K562 (cell line): ENCODE measurements around the gene TRMT112. TPM values are rescaled to one million over a fixed set of nuclear protein-coding genes. Genes with fewer than 3 reads are reported as not detected.

ENCODE experiments used
- ATAC-seq: fragments of 200-7000 bp; cut with Tn5 transposase; 3 replicates; pipeline ENCODE4 v1.9.1; 2020; ENCODE audit warnings: moderate library complexity
- BruUV-seq: library from RNA; stranded (reverse); fragments of 400-500 nt; replicated peaks from 2 replicates; lab custom pipeline; 2021; lab: Mats Ljungman, UMichigan
- CTCF ChIA-PET: fragments of 300-600 bp; formaldehyde crosslinking; extraction: SDS; loops from one replicate; lab custom pipeline; 2021; ENCODE audit warnings: low intra/inter-chr PET ratio; lab: Yijun Ruan, JAX
- POLR2A ChIA-PET: fragments of 300-600, 350-650 bp; sonication (Branson Sonifier 250); formaldehyde crosslinking; extraction: SDS; loops from one replicate; lab custom pipeline; 2021; ENCODE audit warnings: antibody characterized with exemption, inconsistent platforms; lab: Yijun Ruan, JAX
- DNase-seq, 4 experiments: peaks; one replicate each; pipeline versions ENCODE4 v3.0.0 to v3.0.0-alpha.2; 2011 to 2018; ENCODE audit warnings: low spot score in 3 of 4, mixed read lengths in 3 of 4; ENCODE audit errors: extremely low read depth in 1 of 4
- FAIRE-seq: peaks from 2 replicates; lab custom pipeline; 2011; peaks lifted over from hg19 to GRCh38; lab: Jason Lieb, UNC
- H2AFZ ChIP-seq: 2 replicates; pipeline ENCODE4 v1.6.0; 2011; ENCODE audit warnings: low read depth, low read length, control low read depth, inconsistent platforms
- H3K27ac ChIP-seq: fragments of 200-600 bp; 3 replicates; pipeline ENCODE4 v1.8.0; 2011; ENCODE audit warnings: low read depth, mild to moderate bottlenecking, control low read depth, inconsistent platforms, low read length, moderate library complexity, mixed read lengths; ENCODE audit errors: extremely low read depth
- H3K27me3 ChIP-seq, 2 experiments: fragments of 300-600 bp in 1 of 2; 2 replicates in 1 of 2; 3 replicates in 1 of 2; pipeline versions ENCODE4 v1.6.0 to v1.8.0; 2011; ENCODE audit warnings: inconsistent platforms in 2 of 2, low read length in 2 of 2, mild to moderate bottlenecking in 1 of 2, mixed read lengths in 1 of 2, moderate library complexity in 1 of 2; ENCODE audit not compliant: control insufficient read depth in 2 of 2, insufficient read depth in 2 of 2
- H3K36me3 ChIP-seq: fragments of 300-600 bp; 3 replicates; pipeline ENCODE4 v1.8.0; 2011; ENCODE audit warnings: mild to moderate bottlenecking, low read length, inconsistent platforms; ENCODE audit not compliant: control insufficient read depth, insufficient read depth
- H3K4me1 ChIP-seq, 2 experiments: fragments of 200-600 bp in 1 of 2; replicated peaks in 1 of 2; 2 replicates in 1 of 2; 3 replicates in 1 of 2; pipeline versions ENCODE4 v1.5.1 to v1.8.0; 2011; ENCODE audit warnings: inconsistent platforms in 2 of 2, low read length in 2 of 2, mild to moderate bottlenecking in 1 of 2, mixed read lengths in 1 of 2, moderate library complexity in 1 of 2; ENCODE audit not compliant: control insufficient read depth in 2 of 2, insufficient read depth in 2 of 2
- H3K4me2 ChIP-seq: 2 replicates; pipeline ENCODE4 v1.6.1; 2011; ENCODE audit warnings: low read length, control low read depth, inconsistent platforms, mixed read lengths; ENCODE audit not compliant: insufficient read depth
- H3K4me3 ChIP-seq: fragments of 200-600 bp; sonication (generic), shearing (Covaris generic); 2 replicates; pipeline ENCODE4 v1.5.1; 2016; ENCODE audit warnings: control low read depth, inconsistent platforms
- H3K79me2 ChIP-seq: fragments of 200-600 bp; 3 replicates; pipeline ENCODE4 v1.8.0; 2011; ENCODE audit warnings: low read length, inconsistent platforms; ENCODE audit not compliant: control insufficient read depth, insufficient read depth
- H3K9ac ChIP-seq, 2 experiments: 2 replicates each; pipeline versions ENCODE4 v1.6.0 to v1.6.1; 2011; ENCODE audit warnings: low read depth in 2 of 2, low read length in 2 of 2, control low read depth in 1 of 2, inconsistent platforms in 1 of 2, mild to moderate bottlenecking in 1 of 2, mixed read lengths in 1 of 2; ENCODE audit not compliant: insufficient read depth in 1 of 2
- H3K9me1 ChIP-seq: one replicate; pipeline ENCODE4 v1.6.0; 2011; ENCODE audit warnings: inconsistent platforms, mild to moderate bottlenecking, low read length, moderate library complexity; ENCODE audit not compliant: control insufficient read depth, insufficient read depth
- H3K9me3 ChIP-seq: replicated peaks from 2 replicates; pipeline ENCODE4 v1.5.1; 2011; ENCODE audit warnings: low read depth, low read length, inconsistent platforms; ENCODE audit not compliant: control insufficient read depth, insufficient read depth
- H4K20me1 ChIP-seq: replicated peaks from 2 replicates; pipeline ENCODE4 v1.6.1; 2011; ENCODE audit warnings: low read length, inconsistent platforms, mixed read lengths; ENCODE audit not compliant: control insufficient read depth, insufficient read depth
- CBX3 ChIP-seq, 2 experiments: IDR thresholded peaks; 1 replicate in 1 of 2; 2 replicates in 1 of 2; pipeline ENCODE4 v1.6.1; 2012; ENCODE audit warnings: inconsistent platforms in 2 of 2, low read length in 2 of 2, borderline replicate concordance in 1 of 2, control low read depth in 1 of 2
- CREM ChIP-seq: IDR thresholded peaks from 2 replicates; pipeline ENCODE4 v1.6.1; 2014; ENCODE audit warnings: antibody characterized with exemption, low read depth
- NFRKB ChIP-seq: fragments of 450-650 bp; IDR thresholded peaks from 2 replicates; pipeline ENCODE4 v1.6.1; 2016; ENCODE audit warnings: low read depth
- PURB ChIP-seq: sonication (generic); formaldehyde crosslinking; IDR thresholded peaks from 2 replicates; pipeline ENCODE4 v1.9.0; 2021; ENCODE audit warnings: low read depth, mild to moderate bottlenecking, missing genetic modification reagents
- SMAD3 ChIP-seq: fragments of 450-650 bp; formaldehyde crosslinking; conservative IDR thresholded peaks from 2 replicates; pipeline ENCODE4 v1.4.0; 2020; ENCODE audit warnings: mild to moderate bottlenecking
- SMAD4 ChIP-seq: fragments of 250-450 bp; sonication (Bioruptor Pico); conservative IDR thresholded peaks from 2 replicates; pipeline ENCODE4 v1.8.0; 2021; ENCODE audit warnings: inconsistent platforms, mild to moderate bottlenecking, moderate library complexity
- SMARCE1 ChIP-seq: fragments of 450-650 bp; IDR thresholded peaks from 2 replicates; pipeline ENCODE4 v1.7.1; 2016; ENCODE audit warnings: mild to moderate bottlenecking
- TFAM ChIP-seq: fragments of 250-450 bp; sonication (Bioruptor Pico); conservative IDR thresholded peaks from 2 replicates; pipeline ENCODE4 v1.5.0; 2021; ENCODE audit warnings: mild to moderate bottlenecking, moderate library complexity
- YBX1 ChIP-seq: fragments of 450-650 bp; IDR thresholded peaks from 2 replicates; pipeline ENCODE4 v1.7.1; 2016; ENCODE audit warnings: mild to moderate bottlenecking
- ZNF239 ChIP-seq: fragments of 250-450 bp; sonication (Bioruptor Pico); IDR thresholded peaks from 2 replicates; pipeline ENCODE4 v1.4.0; 2020; ENCODE audit warnings: mild to moderate bottlenecking
- ZNF384 ChIP-seq: IDR thresholded peaks from 2 replicates; pipeline ENCODE4 v1.6.1; 2012; ENCODE audit warnings: low read depth, low read length, improper control_type of control experiment
- ZNF41 ChIP-seq: fragments of 250-450 bp; sonication (Bioruptor Pico); conservative IDR thresholded peaks from 2 replicates; pipeline ENCODE4 v1.4.0; 2020; ENCODE audit warnings: mild to moderate bottlenecking
- ZNF584 ChIP-seq: fragments of 200-800 bp; sonication (Bioruptor generic); IDR thresholded peaks from 2 replicates; pipeline ENCODE4 v1.6.1; 2016; ENCODE audit warnings: low read depth, mild to moderate bottlenecking, missing genetic modification characterization, missing compliant biosample characterization
- ZNF644 ChIP-seq: fragments of 200-800 bp; sonication (Bioruptor generic); IDR thresholded peaks from 2 replicates; pipeline ENCODE4 v1.6.1; 2016; ENCODE audit warnings: low read depth, missing genetic modification characterization, missing compliant biosample characterization
- ZNF699 ChIP-seq: fragments of 250-450 bp; sonication (Bioruptor Pico); IDR thresholded peaks from 2 replicates; pipeline ENCODE4 v1.8.0; 2021; ENCODE audit warnings: mild to moderate bottlenecking, moderate library complexity; ENCODE audit not compliant: insufficient replicate concordance
- WGBS: fragments of 100-300 bp; shearing (Covaris generic); methylation state at CpG from one replicate; pipeline ENCODE4 v1.1.6; 2016; ENCODE audit warnings: low coverage, mixed read lengths; ENCODE audit not compliant: insufficient coverage; ENCODE audit errors: missing lambda C conversion rate; 5-methylcytosine and 5-hydroxymethylcytosine counted together
- in situ Hi-C: fragments of 300-500 bp; cut with MboI; formaldehyde crosslinking; loops from 4 replicates; pipeline ENCODE4 v1.15.0; 2018; ENCODE audit warnings: inconsistent platforms, mixed read lengths
- intact Hi-C: fragments of 100-400 bp; cut with micrococcal nuclease; formaldehyde crosslinking; loops from 2 replicates; pipeline ENCODE4 v1.14.2; 2022
- polyA plus RNA-seq, 8 experiments: library from polyadenylated mRNA; depleted of rRNA in 4 of 8; stranded (reverse) in 5 of 8; unstranded in 3 of 8; fragments of >200 nt; fragmentation: Nextera tagmentation in 2 of 8; fragmentation: Illumina TruSeq in 1 of 8; extraction: Ambion mirVana in 2 of 8; extraction: Trizol in 1 of 8; gene quantifications; 2 replicates each; pipeline versions ENCODE4 v1.2.1 to v1.2.3, GENCODE V29; 2011 to 2014; ENCODE audit warnings: inconsistent platforms in 1 of 8, missing spikeins in 1 of 8
- total RNA-seq, 7 experiments: library from RNA; depleted of rRNA in 6 of 7; stranded (reverse); fragments of >200 nt in 6 of 7; fragmentation: Illumina TruSeq in 2 of 7; extraction: Trizol in 2 of 7; gene quantifications; 2 replicates each; pipeline versions ENCODE4 v1.2.1 to v1.2.3, GENCODE V29; 2011 to 2021; ENCODE audit warnings: low replicate concordance in 1 of 7
- TF ChIP-seq, protein P1 (sequence below): fragments of 450-650 bp; IDR thresholded peaks from 2 replicates; pipeline ENCODE4 v1.6.1; 2016; ENCODE audit warnings: low read depth, mild to moderate bottlenecking, moderate library complexity
- TF ChIP-seq, protein P2 (sequence below), 2 experiments: fragments of 450-650 bp in 1 of 2; sonication (generic) in 1 of 2; formaldehyde crosslinking; conservative IDR thresholded peaks; 2 replicates each; pipeline versions ENCODE4 v1.4.0 to v1.8.1; 2020 to 2022; ENCODE audit warnings: mild to moderate bottlenecking in 1 of 2, missing genetic modification reagents in 1 of 2
- TF ChIP-seq, protein P3 (sequence below), 2 experiments: IDR thresholded peaks; 2 replicates each; pipeline ENCODE4 v1.6.1; 2011; ENCODE audit warnings: borderline replicate concordance in 1 of 2, control low read depth in 1 of 2, low read depth in 1 of 2, low read length in 1 of 2, mild to moderate bottlenecking in 1 of 2, mixed read lengths in 1 of 2, moderate library complexity in 1 of 2; ENCODE audit not compliant: insufficient read depth in 1 of 2, insufficient read length in 1 of 2, poor library complexity in 1 of 2, severe bottlenecking in 1 of 2; ENCODE audit errors: extremely low read depth in 1 of 2
- TF ChIP-seq, protein P4 (sequence below): fragments of 200-800 bp; sonication (Bioruptor generic); IDR thresholded peaks from 2 replicates; pipeline ENCODE4 v1.6.1; 2017; ENCODE audit warnings: missing genetic modification characterization, missing compliant biosample characterization

Gene TRMT112
- total and polyA plus RNA-seq, 9 of the 15 experiments (the other 6 are each of a cell fraction or from before 2014, with no cell fraction given) = 162 to 444 (median 300) TPM

GRCh38 chr11:64358536-64358906 lies 41.2 kb upstream of the TRMT112 start:
- POLR2A ChIA-PET = interaction anchor here (0.5 to 1.3 kb wide), 3 partner anchors 9 to 518 kb away, joined by 4 to 5 read pairs (median 4); no protein-coding TSS in a partner anchor
- no peak for TF ChIP-seq ZNF644
- no peak for TF ChIP-seq SMAD4 (CRISPR knock-in tag)
- no peak for TF ChIP-seq TFAM (CRISPR knock-in tag)
- 0 out of 2 replicates have a peak, but pooled peaks have one; percentile 20 for TF ChIP-seq SMARCE1
- no peak for TF ChIP-seq SMAD3 (CRISPR knock-in tag)
- no peak for TF ChIP-seq ZNF584 (CRISPR knock-in tag)
- TF ChIP-seq ZNF239 (CRISPR knock-in tag) = no peak
- no peak for TF ChIP-seq CBX3 (IDR thresholded peaks at IDR 0.05; ENCODE audit: borderline replicate concordance in 1 of 2, low read length in 2 of 2)
- no peak for TF ChIP-seq ZNF699 (CRISPR knock-in tag)
- no peak for TF ChIP-seq ZNF41
- TF ChIP-seq, protein P1, sequence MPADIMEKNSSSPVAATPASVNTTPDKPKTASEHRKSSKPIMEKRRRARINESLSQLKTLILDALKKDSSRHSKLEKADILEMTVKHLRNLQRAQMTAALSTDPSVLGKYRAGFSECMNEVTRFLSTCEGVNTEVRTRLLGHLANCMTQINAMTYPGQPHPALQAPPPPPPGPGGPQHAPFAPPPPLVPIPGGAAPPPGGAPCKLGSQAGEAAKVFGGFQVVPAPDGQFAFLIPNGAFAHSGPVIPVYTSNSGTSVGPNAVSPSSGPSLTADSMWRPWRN = no peak
- TF ChIP-seq YBX1 = no peak
- TF ChIP-seq, protein P2, sequence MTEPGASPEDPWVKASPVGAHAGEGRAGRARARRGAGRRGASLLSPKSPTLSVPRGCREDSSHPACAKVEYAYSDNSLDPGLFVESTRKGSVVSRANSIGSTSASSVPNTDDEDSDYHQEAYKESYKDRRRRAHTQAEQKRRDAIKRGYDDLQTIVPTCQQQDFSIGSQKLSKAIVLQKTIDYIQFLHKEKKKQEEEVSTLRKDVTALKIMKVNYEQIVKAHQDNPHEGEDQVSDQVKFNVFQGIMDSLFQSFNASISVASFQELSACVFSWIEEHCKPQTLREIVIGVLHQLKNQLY (CRISPR knock-in tag; conservative IDR thresholded peaks at IDR 0.05) = no peak
- TF ChIP-seq, protein P3, sequence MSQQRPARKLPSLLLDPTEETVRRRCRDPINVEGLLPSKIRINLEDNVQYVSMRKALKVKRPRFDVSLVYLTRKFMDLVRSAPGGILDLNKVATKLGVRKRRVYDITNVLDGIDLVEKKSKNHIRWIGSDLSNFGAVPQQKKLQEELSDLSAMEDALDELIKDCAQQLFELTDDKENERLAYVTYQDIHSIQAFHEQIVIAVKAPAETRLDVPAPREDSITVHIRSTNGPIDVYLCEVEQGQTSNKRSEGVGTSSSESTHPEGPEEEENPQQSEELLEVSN (IDR thresholded peaks at IDR 0.05; ENCODE audit: borderline replicate concordance in 1 of 2, extremely low read depth in 1 of 2, insufficient read depth in 1 of 2, insufficient read length in 1 of 2, low read depth in 1 of 2, low read length in 1 of 2, poor library complexity in 1 of 2, severe bottlenecking in 1 of 2) = peak in 1 of 2 experiments; percentile 1
- no peak for TF ChIP-seq PURB
- TF ChIP-seq, protein P4, sequence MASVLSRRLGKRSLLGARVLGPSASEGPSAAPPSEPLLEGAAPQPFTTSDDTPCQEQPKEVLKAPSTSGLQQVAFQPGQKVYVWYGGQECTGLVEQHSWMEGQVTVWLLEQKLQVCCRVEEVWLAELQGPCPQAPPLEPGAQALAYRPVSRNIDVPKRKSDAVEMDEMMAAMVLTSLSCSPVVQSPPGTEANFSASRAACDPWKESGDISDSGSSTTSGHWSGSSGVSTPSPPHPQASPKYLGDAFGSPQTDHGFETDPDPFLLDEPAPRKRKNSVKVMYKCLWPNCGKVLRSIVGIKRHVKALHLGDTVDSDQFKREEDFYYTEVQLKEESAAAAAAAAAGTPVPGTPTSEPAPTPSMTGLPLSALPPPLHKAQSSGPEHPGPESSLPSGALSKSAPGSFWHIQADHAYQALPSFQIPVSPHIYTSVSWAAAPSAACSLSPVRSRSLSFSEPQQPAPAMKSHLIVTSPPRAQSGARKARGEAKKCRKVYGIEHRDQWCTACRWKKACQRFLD (CRISPR knock-in tag) = peak; percentile 84; the same call in 1 of the 2 replicates
- TF ChIP-seq CREM = no peak
- no peak for TF ChIP-seq ZNF384
- TF ChIP-seq NFRKB = peak; percentile 45; the same call in 1 of the 2 replicates

More at GRCh38 chr11:64358536-64358906, 41.2 kb upstream of the TRMT112 start:
- peak overlapping the region; percentile 88 to 97 for H3K9ac ChIP-seq
- in situ Hi-C loops = loop anchor here (5.0 kb wide), 1 partner anchor 299 kb away; no protein-coding TSS in a partner anchor
- H4K20me1 ChIP-seq = no peaks in the 10 kb centered on the region
- intact Hi-C loops = loop anchor here (5.0 kb wide), 7 partner anchors 49 to 289 kb away; partner anchors contain the start of genes FERMT3 and STIP1
- TSS peak; percentile 89 for BruUV-seq
- no peaks in the 10 kb centered on the region for H3K9me3 ChIP-seq
- H3K4me3 ChIP-seq = peak overlapping the region; percentile 81
- CTCF ChIA-PET = no interaction called here
- 7% methylated on average over 7 of the region's 7 CpGs for WGBS
- DNase-seq (no peak), ATAC-seq (peak; percentile 2), FAIRE-seq (no peak)
- peaks cover 3% of the 10 kb centered on the region for H3K9me1 ChIP-seq
- peaks cover 38% of the 10 kb centered on the region; the same call in 2 of the 3 replicates for H3K36me3 ChIP-seq
- H3K27me3 ChIP-seq = no peaks in the 10 kb centered on the region
- peak overlapping the region; percentile 94 for H3K4me2 ChIP-seq
- peak overlapping the region; percentile 89 for H2AFZ ChIP-seq
- H3K4me1 ChIP-seq = peaks cover 34 to 68% of the 10 kb centered on the region in 2 experiments
- peaks cover 24% of the 10 kb centered on the region for H3K79me2 ChIP-seq
- peak overlapping the region; percentile 91 for H3K27ac ChIP-seq
